CD4-positive, alpha-beta T cell treated with Interleukin-1 beta for 1 hour (primary cell): ENCODE measurements around the gene PAFAH2.

ENCODE experiments used
- DNase-seq, 2 donors: peaks; one replicate each; pipeline ENCODE4 v3.0.0-alpha.2; 2020 to 2022

The PAFAH2 gene

DNA sequence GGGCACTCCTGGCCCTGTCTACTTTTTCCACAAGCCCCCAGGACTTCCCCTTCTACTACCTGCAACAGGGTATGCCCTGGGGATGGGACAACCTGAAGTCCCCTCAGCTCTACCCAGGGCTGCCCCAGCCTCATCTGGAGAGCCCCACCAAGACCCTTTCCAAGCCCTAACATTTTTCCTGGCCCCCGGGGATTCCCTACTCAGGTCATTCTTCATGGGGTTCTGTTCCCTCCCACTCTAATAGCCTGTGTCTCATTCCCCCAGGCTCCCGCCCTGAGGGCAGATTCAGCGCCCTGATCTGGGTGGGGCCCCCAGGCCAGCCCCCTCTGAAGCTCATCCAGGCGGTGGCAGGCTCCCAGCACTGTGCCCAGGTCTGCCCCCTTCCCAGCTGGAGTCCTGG, 33.3 kb upstream of the PAFAH2 start:
- no peak for DNase-seq

DNA sequence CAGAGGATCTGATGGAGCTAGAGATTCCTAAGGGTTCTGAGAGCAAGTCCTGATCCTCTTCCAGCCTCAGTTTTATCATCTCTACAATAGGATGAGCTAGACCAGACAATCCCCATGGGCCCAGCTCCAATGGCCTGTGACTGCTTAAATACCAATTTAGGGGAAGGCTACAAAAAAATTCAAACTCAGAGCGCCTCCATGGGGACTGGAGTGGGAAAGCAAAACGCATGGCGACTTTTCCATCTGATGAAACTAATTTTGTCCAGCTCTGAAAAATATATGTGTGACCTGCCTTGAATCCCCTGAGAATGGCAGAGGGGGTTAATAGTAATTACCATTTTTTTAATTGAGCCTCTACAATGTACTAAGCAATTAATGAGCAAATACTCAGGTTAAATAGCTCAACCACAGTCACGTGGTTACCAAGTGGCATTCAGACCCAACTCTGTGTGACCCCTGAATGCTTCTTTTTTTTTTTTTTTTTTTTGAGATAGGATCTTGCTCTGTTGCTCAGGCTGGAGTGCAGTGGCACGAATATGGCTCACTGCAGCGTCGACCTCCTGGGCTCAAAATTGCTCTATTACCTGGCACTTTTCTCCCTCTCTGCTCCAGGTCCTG, 32.1 kb upstream of the PAFAH2 start:
- DNase-seq = no peak

GRCh38 chr1:26029054-26029863, 31.4 kb upstream of the PAFAH2 start:
- DNase-seq = no peak

- no peak for DNase-seq
Observed at GRCh38 chr1:26028490-26028980, 30.7 kb upstream of the PAFAH2 start.

GRCh38 chr1:26027716-26028489, 30.0 kb upstream of the PAFAH2 start:
- DNase-seq = no peak

- DNase-seq = no peak
Observed at GRCh38 chr1:26025517-26025916, 27.7 kb upstream of the PAFAH2 start.

DNA sequence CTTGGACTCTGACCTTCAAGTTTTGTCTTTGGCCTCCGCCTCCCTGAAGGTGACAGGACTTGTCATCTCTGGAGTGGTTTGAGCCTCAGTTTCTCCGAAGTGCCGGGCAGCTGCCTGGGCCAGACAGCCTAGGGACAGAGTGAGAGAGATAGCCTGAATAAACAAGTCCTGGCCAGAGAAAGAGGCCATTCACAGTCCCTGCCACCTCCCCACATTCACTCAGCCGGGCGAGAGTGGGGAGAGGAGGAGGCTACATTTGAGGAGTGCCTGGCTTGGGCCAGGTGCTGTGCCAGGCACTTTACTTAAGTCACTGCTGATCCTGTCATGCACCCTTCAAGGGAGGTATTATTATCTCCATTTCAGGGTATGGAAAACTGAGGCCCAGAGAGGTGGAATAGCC, 27.2 kb upstream of the PAFAH2 start:
- DNase-seq = no peak

GRCh38 chr1:26023826-26024225, 26.0 kb upstream of the PAFAH2 start:
- no peak for DNase-seq

- DNase-seq = no peak
Observed at GRCh38 chr1:26023009-26023408, 25.1 kb upstream of the PAFAH2 start.

GRCh38 chr1:26022404-26022779, 24.5 kb upstream of the PAFAH2 start:
- no peak for DNase-seq

- no peak for DNase-seq
Observed at GRCh38 chr1:26021647-26022403, 24.0 kb upstream of the PAFAH2 start, which contains the start of gene EXTL1. Gene EXTL1 (plus strand): TSS chr1:26021775. CDS start chr1:26022647, 872 bp downstream.

- DNase-seq = no peak
Observed at GRCh38 chr1:26020941-26021646, 23.2 kb upstream of the PAFAH2 start.

DNA sequence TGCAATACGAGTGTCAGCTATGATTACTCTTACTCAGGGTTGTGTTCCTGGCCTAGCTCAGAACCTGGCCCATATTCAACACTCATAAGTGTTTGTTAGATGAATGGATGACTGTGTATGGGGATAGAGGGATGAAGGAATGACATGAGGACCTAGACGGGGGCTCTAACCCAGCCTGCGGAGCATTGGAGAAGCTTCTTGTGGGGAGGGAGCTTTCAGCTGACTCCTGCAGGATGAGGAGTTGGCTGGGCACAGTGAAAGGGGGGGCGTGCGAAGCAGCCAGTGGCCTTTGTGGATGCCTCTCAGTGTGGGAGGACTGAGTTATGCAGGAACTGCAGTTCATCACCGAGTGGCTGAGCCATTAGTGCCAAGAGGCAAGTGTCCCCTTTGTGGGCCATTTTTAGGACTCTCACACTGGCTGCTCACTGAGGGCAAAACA, 22.5 kb upstream of the PAFAH2 start:
- DNase-seq = no peak

DNA sequence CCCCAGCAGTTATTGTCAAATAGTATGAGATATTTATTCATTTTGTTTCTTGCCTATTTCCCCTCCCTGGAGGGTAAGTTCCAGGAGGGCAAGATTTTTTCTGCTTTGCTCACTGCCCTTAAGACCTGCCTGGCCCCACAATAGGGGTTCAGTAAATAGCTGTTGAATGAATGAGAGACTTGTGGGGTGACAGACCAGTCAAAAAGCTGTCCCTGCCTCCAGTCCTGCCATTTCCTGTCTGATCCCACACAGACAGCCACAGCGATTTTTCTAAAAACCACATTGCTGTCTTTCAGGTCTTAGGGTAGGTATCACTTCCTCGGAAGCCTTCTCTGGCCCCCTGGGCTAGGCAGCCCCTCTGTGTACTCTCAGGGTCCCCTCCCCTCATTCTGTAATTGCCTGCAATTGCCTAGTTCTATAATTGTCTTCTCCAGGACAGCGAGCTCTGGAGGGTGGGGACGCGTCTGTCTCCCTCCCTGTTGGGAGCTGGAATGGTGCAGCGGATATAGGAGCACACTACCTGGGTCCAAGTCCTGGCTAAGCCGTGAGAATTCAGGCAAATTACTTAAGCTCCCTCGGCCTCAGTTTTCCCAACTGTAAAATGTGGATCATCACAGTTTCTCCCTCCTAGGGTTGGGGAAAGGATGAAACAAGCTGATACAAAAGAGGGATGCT, 21.9 kb upstream of the PAFAH2 start:
- DNase-seq = no peak

DNA sequence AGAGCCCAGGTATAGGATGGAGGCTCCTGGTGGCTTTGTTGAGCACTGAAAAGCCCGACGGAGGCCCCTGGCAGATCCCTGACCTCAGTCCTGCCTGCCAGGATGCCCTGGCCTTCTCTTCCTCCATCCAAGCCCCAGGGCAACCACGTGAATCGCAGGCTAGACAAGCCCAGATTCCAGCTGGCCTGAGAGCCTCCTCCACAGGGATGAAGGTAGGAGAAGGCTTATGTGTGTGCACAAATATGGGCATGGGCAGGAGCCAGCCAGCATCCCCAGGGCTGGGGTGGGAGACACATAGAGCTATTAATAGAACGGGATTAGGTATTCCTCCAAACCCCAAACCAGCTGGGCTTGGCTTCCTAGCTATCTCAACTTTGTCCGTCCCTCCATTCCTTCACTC, 19.7 kb upstream of the PAFAH2 start:
- no peak for DNase-seq

DNA sequence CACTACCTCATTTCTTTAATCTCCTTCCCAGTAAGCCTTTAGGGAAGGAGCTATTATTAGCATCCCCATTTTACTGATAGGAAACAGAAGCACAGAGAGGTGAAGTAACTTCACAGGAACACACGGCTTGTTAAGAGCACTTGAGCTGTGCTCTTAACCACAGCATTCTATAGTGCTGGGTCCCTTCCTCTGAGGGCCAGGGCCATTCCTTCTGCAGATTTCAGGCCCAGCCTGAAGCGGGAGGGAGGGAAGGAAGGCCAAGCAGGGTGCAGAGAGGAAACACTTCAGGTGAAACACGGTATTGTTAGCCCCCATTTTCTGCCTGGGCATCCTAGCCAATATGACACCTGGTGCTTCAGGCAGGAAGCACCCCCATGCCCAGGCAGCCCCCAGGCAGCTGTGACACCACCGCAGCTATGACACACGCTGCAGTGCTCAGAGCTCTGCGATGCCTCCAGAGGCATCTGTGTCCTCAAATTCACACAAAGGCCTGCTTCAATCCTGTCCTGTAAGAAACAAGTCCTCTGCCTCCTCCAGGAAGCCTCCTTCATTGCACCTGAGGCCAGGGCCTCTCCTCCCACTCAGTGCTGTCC, 19.2 kb upstream of the PAFAH2 start:
- DNase-seq = no peak

GRCh38 chr1:26016258-26016952, 18.5 kb upstream of the PAFAH2 start:
- DNase-seq = no peak

- peak in 1 of 2 donors; percentile 32 for DNase-seq
Observed at GRCh38 chr1:26015358-26015757, 17.5 kb upstream of the PAFAH2 start.

- no peak for DNase-seq
Observed at GRCh38 chr1:26014179-26014578, 16.3 kb upstream of the PAFAH2 start.

DNA sequence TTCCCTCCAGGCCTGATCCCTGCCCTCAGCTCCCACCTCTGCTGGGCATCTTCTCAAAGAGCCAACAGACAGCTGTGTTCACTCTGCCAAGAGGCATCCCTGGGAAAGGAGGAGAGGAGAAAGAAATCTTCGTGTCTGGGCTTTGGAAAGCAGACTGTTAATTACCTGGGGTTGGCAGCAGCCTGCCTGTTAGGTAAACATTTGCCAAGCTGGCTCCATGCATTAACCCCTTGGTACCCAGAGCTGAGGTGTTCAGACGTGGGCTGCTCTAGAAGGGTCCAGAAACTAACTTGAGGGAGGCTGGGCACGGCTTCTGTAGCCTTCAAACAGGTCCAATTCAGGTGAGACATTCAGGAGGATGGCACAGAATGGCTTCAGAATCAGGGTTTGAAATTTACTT, 15.0 kb upstream of the PAFAH2 start:
- no peak for DNase-seq
